WTC11 (cell line): ENCODE data around the gene AKT3.

ENCODE experiments used
- ATF2 ChIP-seq: sonication (generic); formaldehyde crosslinking; IDR thresholded peaks from 2 replicates; pipeline ENCODE4 v1.8.1; 2022; ENCODE audit warnings: low read depth, missing genetic modification reagents, borderline replicate concordance
- CTCF ChIP-seq: fragments of 200-600 bp; IDR thresholded peaks from 2 replicates; pipeline ENCODE4 v1.8.0; 2022; ENCODE audit warnings: antibody characterized with exemption
- PRDM15 ChIP-seq: sonication (generic); formaldehyde crosslinking; IDR thresholded peaks from 2 replicates; pipeline ENCODE4 v1.8.0; 2022; ENCODE audit warnings: missing genetic modification reagents
- ZNF138 ChIP-seq: sonication (generic); formaldehyde crosslinking; conservative IDR thresholded peaks from 2 replicates; pipeline ENCODE4 v1.8.1; 2022; ENCODE audit warnings: mild to moderate bottlenecking, moderate library complexity, missing genetic modification reagents

GRCh38 chr1:243748227-243748626 is 101.8 kb downstream of the AKT3 start:
- TF ChIP-seq ZNF138 (CRISPR knock-in tag) (no peak), PRDM15 (CRISPR knock-in tag) (no peak), CTCF (no peak), ATF2 (CRISPR knock-in tag) (no peak)
